GM18520 (cell line): Measurements from ENCODE around the gene SCNN1A.

Experiments
- ATAC-seq: cut with Tn5 transposase; IDR thresholded peaks from one replicate; pipeline ENCODE4 v1.9.1; 2021; ENCODE audit not compliant: unreplicated experiment

Gene SCNN1A

DNA sequence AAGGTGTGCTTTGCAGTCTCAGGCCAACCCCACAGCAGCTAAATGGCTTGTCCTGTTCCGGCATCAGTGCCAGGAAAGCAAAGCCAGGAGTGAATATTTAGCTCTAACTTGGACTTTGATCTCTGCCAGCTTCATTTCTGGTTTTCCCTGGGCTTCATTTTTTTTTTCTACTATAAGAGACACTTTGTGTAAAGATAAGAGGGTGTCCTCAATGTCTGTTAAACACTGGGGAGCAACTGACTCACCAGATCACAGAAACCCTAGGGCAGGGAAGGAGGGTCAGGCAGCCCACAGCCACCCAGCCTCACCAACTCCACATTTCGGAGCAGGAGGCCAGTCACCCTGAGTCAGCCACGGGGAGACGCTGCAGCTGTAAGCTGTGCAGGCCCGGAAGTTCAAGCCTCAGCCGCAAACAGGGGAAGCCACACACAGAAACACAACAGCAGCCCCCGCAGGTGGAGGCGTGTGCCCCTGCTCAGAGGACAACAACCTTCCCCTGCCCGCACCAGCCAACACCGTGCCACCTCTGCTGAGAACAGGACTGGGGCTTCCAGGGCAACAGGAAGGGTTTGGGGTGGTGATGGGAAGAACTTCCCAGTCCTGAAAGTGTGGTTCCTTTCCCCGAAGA lies 39.8 kb downstream of the SCNN1A start:
- ATAC-seq = no peak

DNA sequence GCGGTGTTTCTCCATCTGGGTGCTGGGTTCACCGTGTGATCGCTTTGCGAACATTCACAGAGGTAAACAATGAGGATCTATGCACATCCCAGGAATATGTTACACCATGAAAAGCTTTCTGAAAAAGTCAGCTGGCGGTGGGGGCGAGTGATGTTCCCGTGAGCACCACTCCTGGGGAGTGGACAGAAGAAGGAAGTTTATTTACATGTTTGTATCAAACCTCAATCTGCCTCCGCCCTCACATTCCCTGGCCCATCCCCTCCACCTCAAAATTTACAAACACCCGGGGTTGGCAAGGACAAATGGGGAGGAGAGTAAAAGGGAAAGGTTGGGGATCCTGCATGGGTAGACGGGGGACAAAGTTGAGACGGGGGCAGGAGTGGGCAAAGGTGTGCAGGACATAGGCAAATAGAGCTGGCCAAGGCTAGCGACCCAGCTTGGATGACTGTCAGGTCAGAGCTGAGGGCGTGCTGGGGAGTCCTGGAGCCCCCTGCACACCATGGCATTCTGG lies 40.4 kb downstream of the SCNN1A start:
- no peak for ATAC-seq

DNA sequence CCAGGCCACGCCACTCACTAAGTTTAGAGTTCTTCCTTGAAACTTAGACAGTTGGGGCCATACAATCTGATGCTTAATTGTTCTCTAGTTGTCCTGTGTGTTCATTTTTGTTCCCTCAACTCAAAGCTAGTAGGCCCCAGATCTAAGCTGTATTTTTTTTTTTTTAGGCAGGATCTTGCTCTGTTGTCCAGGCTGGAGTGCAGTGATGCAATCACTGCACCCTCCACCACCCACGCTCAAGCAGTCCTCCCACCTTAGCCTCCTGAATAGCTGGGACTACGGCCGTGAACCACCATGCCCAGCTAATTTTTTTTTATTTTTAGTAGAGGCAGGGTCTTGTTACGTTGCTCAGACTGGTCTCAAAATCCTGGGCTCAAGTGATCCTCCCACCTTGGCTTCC lies 41.0 kb downstream of the SCNN1A start:
- no peak for ATAC-seq

DNA sequence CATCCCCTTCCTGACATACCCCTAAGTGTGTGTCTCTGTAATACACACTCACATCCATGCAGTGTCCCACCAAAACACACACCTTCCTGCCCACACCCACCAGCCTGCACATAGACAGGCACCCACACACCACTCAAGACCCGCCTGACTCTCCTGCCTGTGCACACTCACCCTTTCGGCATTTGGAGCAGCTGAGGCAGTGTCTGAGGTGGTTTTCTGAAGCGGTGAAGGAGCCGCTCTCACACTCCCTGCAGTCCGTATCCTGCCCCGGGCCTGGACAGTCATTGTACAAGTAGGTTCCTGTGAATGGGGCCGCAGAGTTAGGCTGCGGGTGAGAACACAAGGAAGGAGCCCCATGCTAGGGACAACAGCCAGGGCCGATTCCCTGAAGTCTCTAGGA lies 41.8 kb downstream of the SCNN1A start:
- ATAC-seq = no peak

DNA sequence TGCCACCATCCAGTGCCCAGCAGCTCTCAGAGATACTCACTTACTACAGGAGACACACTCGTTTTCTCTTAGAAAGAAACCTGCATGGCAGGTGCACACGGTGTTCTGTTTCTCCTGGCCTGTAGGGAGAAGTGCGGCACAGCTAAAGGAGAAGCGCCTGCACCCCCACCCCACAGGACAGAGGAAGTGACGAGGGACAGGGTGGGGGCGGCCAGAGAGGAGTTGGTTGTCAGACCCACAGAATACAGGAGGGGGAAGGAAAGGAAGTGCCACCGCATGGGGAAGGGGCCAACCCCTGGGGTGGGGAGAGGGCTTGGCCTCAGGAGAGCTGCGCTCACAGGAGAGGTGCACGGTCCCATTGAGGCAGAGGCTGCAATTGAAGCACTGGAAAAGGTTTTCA lies 42.3 kb downstream of the SCNN1A start:
- ATAC-seq = no peak

DNA sequence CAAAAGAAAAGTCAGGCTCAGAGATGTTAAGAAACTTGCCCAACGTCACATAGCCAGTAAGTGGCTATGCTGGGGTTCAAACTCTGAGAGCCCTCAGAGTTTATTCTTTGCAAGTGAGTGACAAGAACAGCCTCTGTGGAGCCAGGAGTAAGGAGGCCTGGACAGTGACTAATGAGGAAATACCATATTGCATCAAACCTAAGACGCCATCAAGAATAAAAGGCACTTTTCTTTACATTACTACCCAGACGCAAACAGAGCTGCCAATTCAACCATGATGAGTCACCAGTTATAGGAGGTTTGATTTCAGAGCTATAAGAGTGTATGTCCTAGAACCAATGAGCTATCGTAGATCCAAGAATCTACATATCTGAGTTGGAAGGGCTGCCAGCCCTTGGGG lies 42.9 kb downstream of the SCNN1A start:
- ATAC-seq = no peak

DNA sequence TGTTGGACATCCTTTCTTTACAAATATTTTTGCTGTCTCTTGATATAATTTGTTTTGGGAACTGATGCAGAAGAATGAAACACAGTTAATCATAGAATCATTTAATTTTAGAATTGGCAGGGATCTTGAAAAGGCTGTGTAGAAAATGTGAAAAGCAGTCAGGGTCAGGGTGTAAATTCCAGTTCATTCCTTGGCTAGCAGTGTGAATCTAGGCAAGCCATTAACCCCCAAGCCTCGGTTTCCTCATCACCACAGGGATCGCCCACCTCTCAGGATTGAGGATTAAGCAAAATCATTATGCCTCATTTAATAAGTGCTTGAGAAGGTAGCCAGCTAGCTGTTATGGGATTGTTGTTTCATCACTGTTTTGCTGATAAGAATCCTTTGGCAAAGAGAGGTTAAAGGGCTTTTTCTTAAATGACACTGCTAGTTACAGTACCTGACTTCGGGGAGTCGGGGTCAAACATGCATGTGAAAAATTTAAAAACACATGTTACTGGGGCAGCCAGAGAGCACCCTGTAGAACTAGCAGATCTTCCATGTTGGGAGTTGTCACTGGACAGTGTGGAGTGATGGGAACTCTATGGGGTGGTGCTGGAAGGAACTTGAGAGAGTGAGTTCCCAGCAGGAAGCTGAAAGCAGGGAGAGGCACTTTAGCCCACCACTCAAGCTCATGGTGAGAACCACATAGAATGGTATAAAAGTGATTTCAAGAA lies 44.2 kb downstream of the SCNN1A start:
- no peak for ATAC-seq

DNA sequence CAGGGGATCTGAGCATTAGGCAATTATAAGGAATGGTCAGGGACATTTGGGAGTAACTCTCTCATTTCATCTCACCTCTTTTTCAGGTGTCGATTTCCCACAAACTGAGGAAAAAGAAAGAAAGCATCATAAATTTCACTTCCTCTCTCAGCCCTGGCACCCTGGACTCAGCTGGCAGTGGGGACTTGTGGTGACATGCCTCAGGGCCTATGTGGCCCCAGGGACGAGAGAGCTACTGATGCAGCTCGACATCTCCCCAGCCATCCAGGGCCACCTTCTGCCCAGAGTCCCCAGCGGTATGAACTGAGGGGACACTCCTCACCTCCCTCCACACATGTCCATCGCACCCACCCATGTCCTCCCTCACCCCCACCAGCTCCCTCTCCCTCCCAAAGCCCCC lies 45.2 kb downstream of the SCNN1A start:
- ATAC-seq = no peak

DNA sequence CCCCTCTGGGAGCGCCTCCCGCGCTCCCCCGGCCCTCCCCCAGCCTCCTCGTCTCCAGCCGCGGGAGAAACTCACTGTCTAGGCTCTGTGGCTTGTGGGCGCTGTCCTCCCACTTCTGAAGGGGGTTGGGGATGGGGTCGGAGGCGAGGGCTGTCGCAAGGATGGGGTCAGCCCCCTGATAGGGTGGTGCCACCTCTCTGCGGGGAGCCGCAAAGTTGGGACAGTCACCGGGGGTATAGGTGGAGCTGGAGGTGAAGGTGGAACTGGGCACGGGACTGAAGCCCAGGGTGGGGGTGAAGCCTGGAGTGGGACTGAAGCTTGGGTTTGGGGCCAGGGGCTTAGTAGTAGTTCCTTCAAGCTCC lies 45.7 kb downstream of the SCNN1A start:
- ATAC-seq = no peak

DNA sequence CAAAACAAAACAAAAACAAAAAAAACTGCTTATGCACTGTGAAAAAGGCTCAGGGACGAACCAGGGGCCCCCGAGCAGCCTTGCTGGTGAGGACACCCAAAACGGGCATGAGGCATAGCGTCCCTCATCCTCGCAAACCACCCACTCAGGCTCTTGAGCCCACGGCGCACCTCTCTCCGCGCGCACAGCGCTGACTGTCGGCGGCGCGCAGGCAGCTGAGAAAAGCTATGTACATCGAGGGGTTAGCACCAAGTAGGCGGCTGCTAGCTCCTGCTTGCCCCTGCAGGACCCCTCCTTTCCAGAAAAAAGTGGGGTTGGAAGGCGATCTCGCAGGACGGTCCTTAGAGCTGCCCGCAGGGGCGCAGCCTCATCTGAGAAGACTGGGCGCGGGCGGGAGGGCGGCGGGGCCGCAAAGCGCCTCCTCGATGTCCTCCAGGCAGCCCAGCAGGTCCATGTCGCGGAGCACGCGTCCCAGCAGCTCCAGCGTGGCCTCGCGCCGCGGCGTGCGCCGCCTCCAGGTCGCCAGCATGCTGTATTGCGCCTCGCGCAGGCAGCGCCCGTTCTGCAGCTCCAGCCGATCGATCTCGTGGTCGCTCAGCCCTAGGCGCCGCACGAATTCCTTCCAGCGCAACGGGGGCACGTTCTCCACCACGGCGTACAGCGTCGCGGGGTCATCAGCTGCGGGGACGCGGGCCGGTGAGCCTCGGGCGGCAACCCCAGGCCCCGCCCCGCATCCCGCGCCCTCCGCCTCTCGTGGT lies 46.2 kb downstream of the SCNN1A start:
- ATAC-seq = no peak

DNA sequence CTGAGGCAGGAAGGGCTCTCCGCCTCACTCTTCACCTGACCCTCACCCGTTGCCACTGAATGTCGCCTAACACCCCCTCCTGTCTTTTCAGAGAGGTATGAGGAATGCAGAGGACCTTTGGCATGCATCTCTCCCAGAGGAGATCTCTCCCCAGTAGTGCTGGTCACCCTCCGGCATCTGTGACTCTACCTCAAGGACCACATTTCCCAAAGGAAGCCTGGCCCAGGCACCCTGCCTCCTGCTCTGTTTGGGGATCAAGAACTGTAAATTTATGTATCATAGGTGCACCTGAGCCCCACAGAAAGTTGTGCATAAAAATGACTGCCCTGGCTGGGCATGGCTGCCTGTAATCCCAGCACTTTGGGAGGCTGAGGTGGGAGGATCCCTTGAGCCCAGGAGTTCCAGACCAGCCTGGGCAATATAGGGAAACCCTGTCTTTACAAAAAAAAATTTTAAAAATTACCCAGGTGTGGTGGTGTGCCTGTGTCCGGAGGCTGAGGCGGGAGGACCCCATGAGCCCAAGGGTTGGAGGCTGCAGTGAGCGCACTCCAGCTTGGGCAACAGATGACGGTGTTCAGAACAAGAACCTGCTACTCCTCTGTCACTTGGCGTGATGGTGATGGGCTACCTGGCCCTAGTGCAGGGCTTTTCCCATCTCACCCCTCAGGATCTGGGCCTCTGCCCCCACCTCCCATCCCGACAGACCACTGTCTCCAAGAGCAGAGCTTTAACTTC lies 47.2 kb downstream of the SCNN1A start:
- ATAC-seq = no peak

DNA sequence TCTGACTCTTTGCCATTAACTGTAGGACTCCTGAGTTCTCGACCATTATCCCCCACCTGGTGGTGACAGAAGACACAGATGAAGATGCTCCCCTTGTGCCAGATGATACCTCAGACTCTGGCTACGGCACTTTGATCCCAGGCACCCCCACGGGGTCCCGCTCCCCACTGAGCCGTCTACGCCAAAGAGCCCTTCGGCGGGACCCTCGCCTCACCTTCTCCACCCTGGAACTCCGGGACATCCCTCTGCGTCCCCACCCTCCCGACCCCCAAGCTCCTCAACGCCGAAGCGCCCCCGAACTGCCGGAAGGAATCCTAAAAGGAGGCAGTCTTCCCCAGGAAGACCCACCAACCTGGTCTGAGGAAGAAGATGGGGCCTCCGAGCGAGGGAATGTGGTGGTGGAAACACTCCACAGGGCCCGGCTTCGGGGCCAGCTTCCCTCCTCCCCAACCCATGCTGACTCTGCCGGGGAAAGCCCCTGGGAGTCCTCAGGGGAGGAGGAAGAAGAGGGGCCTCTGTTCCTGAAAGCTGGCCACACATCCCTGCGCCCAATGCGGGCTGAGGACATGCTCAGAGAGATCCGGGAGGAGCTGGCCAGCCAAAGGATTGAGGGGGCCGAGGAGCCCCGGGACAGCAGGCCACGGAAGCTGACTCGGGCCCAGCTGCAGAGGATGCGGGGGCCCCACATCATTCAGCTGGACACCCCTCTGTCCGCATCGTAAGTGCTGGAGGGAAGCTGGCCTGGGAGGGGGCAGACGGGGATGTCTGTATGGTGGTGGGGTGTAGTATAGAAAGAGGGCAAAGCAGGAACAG lies 47.9 kb downstream of the SCNN1A start:
- no peak for ATAC-seq

DNA sequence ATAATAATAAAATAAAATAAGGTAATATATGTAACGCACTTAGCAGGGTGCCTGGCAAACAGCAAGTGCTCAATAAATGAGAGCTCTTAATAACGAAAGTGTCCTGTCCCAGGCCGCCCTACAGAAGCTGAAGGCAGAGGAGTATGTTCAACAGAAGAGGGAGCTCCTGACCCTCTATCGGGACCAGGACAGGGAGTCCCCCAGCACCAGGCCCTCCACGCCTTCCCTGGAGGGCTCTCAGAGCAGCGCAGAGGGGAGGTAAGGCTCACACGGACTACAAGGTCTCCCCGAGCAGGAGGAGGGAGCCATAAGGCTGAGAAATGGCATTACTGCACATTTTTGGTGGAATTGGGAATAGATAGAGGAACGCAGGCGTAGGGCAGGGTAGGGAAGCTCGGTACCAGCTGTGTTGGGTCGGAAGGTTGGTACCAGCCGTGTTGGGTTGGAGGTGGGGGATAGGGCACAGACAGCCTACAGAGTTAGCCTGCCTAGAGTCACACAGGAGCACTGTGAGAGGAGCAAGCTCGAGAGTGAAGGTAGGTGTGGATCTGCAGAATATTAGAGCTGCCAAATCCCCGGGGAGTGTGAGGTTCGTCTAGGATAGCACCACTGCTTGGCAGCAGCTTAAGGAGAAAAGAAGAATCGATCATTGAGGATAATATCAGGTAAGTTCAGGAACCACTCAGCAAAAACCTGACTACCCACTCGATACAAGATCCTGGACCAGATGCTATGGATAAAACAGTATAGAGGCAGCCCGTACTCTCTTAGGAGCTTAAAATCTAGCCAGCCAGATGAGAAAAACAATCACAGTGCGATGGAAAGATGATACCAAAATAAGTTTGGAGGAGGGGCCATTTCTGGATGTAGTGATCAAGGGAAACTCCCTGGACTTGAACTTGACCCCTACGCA lies 48.8 kb downstream of the SCNN1A start:
- no peak for ATAC-seq

DNA sequence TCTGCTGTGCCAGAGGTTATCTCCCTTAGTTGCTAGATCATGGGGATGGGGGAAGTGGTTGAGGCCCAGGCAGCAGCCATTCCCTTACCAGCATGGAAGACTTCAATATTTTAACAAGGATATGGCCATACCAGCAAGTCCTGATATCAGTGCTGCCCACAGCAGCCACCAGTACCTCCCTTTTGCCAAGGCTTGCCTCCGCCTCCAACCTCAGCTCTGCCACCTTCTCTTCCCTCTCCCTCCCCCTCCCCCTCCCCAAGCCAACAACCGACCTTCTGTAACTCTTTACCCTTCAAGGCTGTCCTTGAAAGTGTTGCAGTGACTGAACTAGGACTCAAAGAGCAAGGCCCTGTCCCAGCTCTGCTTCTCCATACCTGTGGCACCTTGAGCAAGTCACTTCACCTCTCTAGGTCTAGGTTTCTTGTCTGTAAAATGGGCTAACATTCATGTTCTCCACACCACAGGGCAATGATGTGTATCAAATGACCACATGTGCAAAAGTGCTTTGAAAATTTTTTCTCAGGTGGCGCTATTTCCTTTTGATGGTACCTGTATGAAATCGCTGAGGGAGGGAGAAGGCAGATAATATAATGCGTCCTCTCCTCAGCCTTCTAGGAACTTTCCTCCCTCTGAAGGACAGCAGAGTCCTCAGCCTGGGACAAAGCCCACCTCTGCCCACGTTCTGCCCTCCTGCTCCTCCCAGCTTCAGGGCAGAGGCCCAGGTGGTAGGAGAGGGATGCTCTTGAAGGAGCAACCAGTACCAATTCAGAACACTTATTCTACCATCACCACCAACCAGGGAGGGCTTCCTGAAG lies 50.2 kb downstream of the SCNN1A start:
- ATAC-seq = no peak

DNA sequence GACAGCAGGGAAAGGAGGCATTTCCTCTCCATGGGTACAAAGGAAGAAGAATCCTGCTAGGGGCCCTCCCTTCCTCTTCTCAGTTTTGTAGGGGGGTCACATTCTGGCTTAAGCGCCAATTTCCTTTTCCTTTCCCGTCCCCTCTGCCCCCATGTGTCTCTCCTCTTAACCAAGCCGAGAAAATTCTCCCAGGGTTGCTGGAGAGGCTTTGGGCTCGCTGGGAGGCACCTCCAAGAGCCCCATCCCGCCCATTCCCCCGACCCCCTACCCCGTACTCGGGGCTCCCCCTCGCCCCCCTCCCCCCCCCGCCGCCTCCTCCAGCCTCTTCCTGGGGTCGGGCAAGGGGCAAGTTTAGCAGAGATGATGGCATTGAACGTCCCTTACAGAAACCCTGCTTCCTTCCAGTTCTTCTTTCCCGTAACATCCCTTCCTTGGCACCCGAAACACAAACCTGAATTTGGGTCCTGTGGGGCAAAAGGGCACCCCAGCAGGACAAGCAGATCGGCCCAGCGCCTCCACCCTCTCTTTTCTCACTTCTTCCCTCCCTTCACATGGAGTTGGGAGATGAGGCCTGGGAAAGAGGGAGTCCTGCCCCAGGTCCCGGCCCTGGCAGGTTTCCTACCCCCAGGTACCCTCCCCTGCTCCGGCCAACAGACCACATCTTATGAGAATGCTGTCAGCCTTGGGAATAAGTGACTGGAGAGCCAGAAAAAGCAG lies 51.2 kb downstream of the SCNN1A start:
- ATAC-seq = no peak

DNA sequence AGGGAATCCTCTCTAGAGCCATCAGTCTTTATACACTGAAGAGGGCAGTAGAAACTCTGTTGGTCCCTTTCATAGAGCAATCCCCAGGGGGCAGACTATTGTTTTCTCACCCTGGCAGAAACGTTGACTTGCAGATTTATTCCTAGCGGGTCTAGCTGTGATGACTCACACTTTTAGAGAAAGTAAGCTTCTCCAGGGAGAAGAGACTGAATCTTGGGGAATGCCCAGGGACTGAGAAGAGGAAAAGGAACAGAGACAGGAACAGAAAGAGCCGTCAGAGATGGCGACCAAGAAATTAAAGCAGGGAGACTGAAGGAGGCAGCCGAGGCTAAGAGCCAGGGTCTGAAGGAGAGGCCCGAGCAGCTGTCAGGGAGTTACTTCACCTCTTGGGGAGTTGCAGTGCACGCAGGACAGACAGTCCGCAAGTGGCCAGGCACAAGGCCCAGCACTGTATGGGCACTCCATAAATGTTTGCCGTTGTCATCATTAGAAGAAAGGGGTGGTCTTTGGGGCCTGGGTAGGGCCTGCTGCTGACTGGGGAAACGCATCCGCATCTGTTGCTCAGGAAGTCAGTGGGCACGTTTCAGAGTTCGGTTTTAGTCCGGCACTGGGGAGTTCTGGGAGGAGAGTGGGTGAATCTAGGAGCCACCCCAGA lies 51.9 kb downstream of the SCNN1A start:
- ATAC-seq = no peak

DNA sequence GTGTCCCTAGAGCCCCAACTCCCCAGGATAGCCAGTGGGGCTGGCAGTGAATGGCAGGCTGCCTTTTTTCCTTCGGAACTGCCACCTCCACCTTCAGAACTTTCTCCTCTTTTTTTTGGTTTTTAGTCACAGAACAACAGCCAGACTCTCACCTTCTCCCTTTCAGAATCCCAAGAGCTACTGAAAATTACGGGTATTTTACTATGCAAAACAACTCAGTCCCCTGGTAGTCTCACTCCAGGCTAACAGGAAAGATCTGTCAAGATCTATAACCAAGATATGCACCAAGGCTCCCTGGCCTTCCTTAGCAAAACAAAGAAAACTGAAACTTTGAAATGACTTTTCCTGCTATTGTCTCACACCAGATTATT lies 52.4 kb downstream of the SCNN1A start:
- no peak for ATAC-seq

DNA sequence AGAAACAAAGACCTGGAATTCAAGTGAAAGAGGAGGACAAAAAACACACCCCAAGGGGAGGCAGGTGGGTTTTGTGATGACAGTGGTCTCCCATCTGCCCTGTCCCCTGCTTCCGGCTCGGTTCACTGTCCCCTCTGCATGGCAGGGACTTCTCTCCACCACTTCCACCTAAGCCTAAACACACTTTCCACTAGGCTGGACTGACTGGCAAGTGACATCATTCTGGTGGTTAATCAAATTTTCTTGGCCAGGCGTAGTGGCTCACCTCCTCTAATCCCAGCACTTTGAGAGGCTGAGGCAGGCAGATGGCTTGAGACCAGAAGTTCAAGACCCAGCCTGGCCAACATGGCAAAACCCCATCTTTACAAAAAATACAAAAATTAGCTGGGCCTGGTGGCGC lies 53.0 kb downstream of the SCNN1A start:
- ATAC-seq = no peak
